Measurements from ENCODE around the gene CRACDL.

DNA sequence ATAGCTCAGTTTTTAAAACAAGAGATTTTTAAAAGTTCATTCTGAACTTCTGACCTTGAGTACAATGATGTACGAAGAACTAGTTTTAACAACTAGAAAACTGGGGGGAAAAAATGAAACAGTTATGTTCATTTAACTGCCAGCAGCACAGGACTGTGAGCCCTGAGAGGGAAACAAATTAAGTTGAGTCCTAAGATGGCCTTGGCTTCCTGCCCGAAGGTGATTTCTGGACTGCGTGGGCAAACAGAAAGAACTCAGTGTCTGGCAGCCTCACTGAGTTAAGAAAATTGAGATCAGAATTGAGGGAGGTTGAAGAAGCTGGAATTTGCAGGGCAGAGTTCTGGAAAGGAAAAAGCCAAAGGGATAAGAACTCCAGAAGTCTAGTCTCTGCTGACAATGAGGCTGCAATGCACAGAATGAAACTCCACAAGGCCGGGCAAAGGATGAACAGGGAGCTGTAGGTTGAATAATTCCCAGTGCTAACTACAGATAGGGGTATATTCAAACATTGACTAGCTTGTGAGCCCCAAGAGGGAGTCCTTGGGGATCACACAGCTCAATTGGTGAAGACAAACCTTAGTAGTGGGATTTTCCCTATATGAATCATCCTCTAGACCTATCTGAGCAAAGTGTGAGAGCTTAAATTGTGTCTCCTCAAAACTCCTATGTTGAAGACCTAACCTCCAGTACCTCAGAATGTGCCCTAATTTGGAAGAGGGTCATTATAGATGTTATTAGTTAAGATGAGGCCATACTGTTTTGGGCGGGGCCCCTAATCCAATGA lies 13.1 kb upstream of the CRACDL start:
- no peak for TF ChIP-seq POLR2A (IDR thresholded peaks at IDR 0.05)
- TF ChIP-seq, protein P1, sequence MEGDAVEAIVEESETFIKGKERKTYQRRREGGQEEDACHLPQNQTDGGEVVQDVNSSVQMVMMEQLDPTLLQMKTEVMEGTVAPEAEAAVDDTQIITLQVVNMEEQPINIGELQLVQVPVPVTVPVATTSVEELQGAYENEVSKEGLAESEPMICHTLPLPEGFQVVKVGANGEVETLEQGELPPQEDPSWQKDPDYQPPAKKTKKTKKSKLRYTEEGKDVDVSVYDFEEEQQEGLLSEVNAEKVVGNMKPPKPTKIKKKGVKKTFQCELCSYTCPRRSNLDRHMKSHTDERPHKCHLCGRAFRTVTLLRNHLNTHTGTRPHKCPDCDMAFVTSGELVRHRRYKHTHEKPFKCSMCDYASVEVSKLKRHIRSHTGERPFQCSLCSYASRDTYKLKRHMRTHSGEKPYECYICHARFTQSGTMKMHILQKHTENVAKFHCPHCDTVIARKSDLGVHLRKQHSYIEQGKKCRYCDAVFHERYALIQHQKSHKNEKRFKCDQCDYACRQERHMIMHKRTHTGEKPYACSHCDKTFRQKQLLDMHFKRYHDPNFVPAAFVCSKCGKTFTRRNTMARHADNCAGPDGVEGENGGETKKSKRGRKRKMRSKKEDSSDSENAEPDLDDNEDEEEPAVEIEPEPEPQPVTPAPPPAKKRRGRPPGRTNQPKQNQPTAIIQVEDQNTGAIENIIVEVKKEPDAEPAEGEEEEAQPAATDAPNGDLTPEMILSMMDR (IDR thresholded peaks at IDR 0.05), result no peak
- no peak for TF ChIP-seq POLR2AphosphoS5 (IDR thresholded peaks at IDR 0.05)
- no peak for TF ChIP-seq EP300 (IDR thresholded peaks at IDR 0.05)

Data from gastroesophageal sphincter (tissue), 3 donors.